ENCODE data around the gene C4BPA. TPM values are rescaled to one million over a fixed set of nuclear protein-coding genes. Genes with fewer than 3 reads are reported as not detected.

Gene C4BPA
- total RNA-seq, 2 donors from 2014 or later: 1.9 to 2.3 TPM

- TF ChIP-seq, protein P1, sequence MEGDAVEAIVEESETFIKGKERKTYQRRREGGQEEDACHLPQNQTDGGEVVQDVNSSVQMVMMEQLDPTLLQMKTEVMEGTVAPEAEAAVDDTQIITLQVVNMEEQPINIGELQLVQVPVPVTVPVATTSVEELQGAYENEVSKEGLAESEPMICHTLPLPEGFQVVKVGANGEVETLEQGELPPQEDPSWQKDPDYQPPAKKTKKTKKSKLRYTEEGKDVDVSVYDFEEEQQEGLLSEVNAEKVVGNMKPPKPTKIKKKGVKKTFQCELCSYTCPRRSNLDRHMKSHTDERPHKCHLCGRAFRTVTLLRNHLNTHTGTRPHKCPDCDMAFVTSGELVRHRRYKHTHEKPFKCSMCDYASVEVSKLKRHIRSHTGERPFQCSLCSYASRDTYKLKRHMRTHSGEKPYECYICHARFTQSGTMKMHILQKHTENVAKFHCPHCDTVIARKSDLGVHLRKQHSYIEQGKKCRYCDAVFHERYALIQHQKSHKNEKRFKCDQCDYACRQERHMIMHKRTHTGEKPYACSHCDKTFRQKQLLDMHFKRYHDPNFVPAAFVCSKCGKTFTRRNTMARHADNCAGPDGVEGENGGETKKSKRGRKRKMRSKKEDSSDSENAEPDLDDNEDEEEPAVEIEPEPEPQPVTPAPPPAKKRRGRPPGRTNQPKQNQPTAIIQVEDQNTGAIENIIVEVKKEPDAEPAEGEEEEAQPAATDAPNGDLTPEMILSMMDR (IDR thresholded peaks at IDR 0.05): no peak
- Histone ChIP-seq H3K4me1 (no peaks in the 10 kb centered on the region), H3K36me3 (no peaks in the 10 kb centered on the region), H3K4me3 (no peak overlapping the region), H3K27me3 (no peaks in the 10 kb centered on the region), H3K27ac (no peak overlapping the region), H3K9me3 (no peaks in the 10 kb centered on the region), H3K9ac (ENCODE audit: low read depth in 2 of 2, low read length in 2 of 2) (no peak overlapping the region)
- intact Hi-C loops (cut with DNase I): no loop called here
- no peak for DNase-seq
Observed at GRCh38 chr1:207151920-207152319, 47.9 kb downstream of the C4BPA start.

- intact Hi-C loops (cut with DNase I): no loop called here
- no peaks in the 10 kb centered on the region for H3K27me3 ChIP-seq
- no peak overlapping the region for H3K9ac ChIP-seq (ENCODE audit: low read depth in 2 of 2, low read length in 2 of 2)
- H3K4me3 ChIP-seq: no peak overlapping the region
- H3K36me3 ChIP-seq: no peaks in the 10 kb centered on the region
- DNase-seq: no peak
- no peaks in the 10 kb centered on the region for H3K9me3 ChIP-seq
- no peaks in the 10 kb centered on the region for H3K4me1 ChIP-seq
- TF ChIP-seq, protein P1 (IDR thresholded peaks at IDR 0.05): no peak
- H3K27ac ChIP-seq: no peak overlapping the region
Observed at GRCh38 chr1:207152792-207153468, 48.9 kb downstream of the C4BPA start.

DNA sequence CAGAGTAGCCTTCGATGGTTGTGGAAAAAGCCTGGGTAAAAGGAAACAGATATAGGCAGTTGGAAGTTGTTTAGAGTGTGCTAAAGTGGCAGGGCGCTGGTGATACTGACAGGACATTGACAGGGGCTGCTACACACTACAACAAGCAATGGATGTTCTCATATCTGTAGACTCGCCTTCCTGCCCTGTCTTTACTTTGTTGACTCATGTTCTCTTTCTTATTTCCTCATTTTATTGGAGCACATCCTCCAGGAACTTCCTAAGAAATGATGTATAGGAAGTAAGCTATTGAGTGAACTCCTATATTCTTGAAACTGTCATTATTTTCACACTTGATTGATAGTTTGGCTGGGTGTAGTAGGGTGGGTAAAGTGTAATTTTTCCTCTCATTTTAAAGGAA lies 51.0 kb downstream of the C4BPA start:
- intact Hi-C loops (cut with DNase I): no loop called here
- no peaks in the 10 kb centered on the region for H3K36me3 ChIP-seq
- no peak overlapping the region for H3K27ac ChIP-seq
- no peak for DNase-seq
- no peaks in the 10 kb centered on the region for H3K4me1 ChIP-seq
- no peaks in the 10 kb centered on the region for H3K27me3 ChIP-seq
- H3K9ac ChIP-seq (ENCODE audit: low read depth in 2 of 2, low read length in 2 of 2): no peak overlapping the region
- TF ChIP-seq, protein P1 (IDR thresholded peaks at IDR 0.05): no peak
- no peak overlapping the region for H3K4me3 ChIP-seq
- no peaks in the 10 kb centered on the region for H3K9me3 ChIP-seq

DNA sequence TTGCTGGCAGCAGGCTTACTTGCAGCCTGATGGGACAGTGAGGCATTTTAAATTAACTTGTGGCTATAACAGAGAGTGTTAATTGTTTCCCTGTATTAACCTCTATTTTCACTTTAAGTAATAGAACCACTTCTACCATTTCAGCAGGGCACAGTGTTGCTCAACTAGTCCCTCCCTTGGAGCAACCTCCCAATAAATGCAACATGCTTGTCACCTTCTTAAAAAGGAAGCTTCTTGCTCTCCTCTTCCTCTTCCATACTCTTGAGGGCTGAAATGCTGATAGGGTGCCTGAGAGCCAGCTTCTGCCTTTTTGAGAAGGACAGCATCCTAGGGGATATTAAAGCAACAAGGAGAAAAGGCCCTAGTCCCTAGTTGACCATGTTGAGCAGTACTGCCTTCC lies 52.1 kb downstream of the C4BPA start:
- Histone ChIP-seq H3K36me3 (no peaks in the 10 kb centered on the region), H3K27ac (no peak overlapping the region), H3K9me3 (no peaks in the 10 kb centered on the region), H3K4me1 (no peaks in the 10 kb centered on the region), H3K9ac (ENCODE audit: low read depth in 2 of 2, low read length in 2 of 2) (no peak overlapping the region), H3K27me3 (no peaks in the 10 kb centered on the region), H3K4me3 (no peak overlapping the region)
- intact Hi-C loops (cut with DNase I): no loop called here
- DNase-seq: no peak
- TF ChIP-seq, protein P1 (IDR thresholded peaks at IDR 0.05): no peak

- H3K4me3 ChIP-seq: no peak overlapping the region
- no peaks in the 10 kb centered on the region for H3K9me3 ChIP-seq
- no peaks in the 10 kb centered on the region for H3K36me3 ChIP-seq
- H3K4me1 ChIP-seq: no peaks in the 10 kb centered on the region
- no peak overlapping the region for H3K9ac ChIP-seq (ENCODE audit: low read depth in 2 of 2, low read length in 2 of 2)
- TF ChIP-seq, protein P1 (IDR thresholded peaks at IDR 0.05): no peak
- DNase-seq: no peak
- H3K27me3 ChIP-seq: no peaks in the 10 kb centered on the region
- H3K27ac ChIP-seq: no peak overlapping the region
- intact Hi-C loops (cut with DNase I): no loop called here
Observed at GRCh38 chr1:207156826-207157225, 52.8 kb downstream of the C4BPA start.

All from colonic mucosa (tissue), 4 donors.